Gastroesophageal sphincter (tissue), 3 donors: ENCODE measurements around the gene MSRB1.
A peak's percentile ranks its signal among the peaks of the same experiment; 100 is the strongest.

Experiments used
- CTCF ChIP-seq, 4 experiments: fragments of 200-600 bp in 2 of 4; fragments of 450-650 bp in 2 of 4; sonication (generic) in 1 of 4; IDR thresholded peaks; one replicate each; pipeline ENCODE4 v1.5.1; 2017 to 2019; ENCODE audit warnings: antibody characterized with exemption in 4 of 4, mild to moderate bottlenecking in 2 of 4, moderate library complexity in 2 of 4
- EP300 ChIP-seq: sonication (generic); formaldehyde crosslinking; IDR thresholded peaks from one replicate; pipeline ENCODE4 v1.6.1; 2017; ENCODE audit warnings: antibody characterized with exemption, mild to moderate bottlenecking
- POLR2AphosphoS5 ChIP-seq: sonication (generic); formaldehyde crosslinking; IDR thresholded peaks from one replicate; pipeline ENCODE4 v1.6.1; 2017; ENCODE audit warnings: antibody characterized with exemption

DNA sequence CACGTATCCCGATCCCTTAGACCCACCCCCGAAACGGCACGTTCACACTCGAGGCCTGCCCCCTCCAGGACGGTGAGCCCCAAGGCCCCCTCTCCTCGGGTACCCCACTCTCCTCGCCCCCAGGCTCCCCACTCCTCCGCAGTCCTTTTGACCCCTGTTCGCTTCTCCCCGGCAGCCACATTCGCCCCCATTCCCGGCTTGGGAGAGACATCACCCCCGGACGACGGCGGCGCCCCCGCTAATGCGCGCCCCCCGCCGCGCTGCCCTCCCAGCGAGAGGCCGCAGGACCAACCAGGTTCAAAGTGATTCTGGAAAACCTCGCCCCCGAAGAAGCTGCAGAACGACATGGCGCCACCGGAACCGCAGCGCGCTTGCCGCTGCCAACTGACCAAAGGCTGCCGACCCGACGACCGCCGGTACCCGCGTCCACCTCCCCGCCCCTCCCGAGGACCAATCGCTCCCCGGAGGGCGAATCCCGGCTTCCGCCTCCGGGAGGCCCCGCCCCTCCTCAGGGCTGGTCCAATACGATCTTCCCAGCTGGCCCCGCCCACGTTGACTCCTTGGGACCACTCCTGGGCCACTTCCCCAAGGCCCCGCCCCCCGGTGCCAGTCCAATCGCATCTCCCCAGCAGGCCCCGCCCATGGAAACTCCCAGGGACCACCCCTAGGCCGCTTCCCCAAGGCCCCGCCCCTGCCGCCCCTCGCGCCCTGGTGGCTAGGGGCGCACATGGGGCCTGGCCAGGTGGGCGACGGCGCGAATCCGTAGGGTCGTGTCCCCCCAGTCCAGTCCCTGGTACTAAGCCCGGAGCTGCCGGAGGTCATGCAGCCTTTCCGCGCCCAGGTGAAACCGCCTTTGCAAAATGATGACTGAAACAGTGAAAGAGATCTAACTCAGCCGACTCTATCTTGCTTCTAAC lies at the start of gene MSRB1:
- TF ChIP-seq POLR2AphosphoS5 (peak; percentile 99), CTCF (IDR thresholded peaks at IDR 0.05) (peak in 1 of 4 experiments; percentile 17), EP300 (no peak)
